SK-N-SH (cell line): ENCODE measurements around the gene UFC1. TPM values are rescaled to one million over a fixed set of nuclear protein-coding genes. Genes with fewer than 3 reads are reported as not detected.

Experiments used
- CTCF ChIA-PET: fragments of 300-600, 350-600 bp; formaldehyde crosslinking; extraction: SDS; loops from one replicate; lab custom pipeline; 2021; lab: Yijun Ruan, JAX
- POLR2A ChIA-PET: fragments of 350-600 bp; sonication (Branson Sonifier 250); formaldehyde crosslinking; extraction: SDS; loops from one replicate; lab custom pipeline; 2020; ENCODE audit warnings: antibody characterized with exemption, inconsistent platforms; lab: Yijun Ruan, JAX
- DNase-seq: peaks from one replicate; pipeline ENCODE4 v3.0.0; 2012
- H2AFZ ChIP-seq: fragments of 200-600 bp; sonication (generic); 2 replicates; pipeline ENCODE4 v1.8.1; 2016; ENCODE audit warnings: antibody characterized with exemption, mild to moderate bottlenecking, low read depth
- H3F3A ChIP-seq: fragments of 200-600 bp; sonication (generic); replicated peaks from 2 replicates; pipeline ENCODE3; 2016; ENCODE audit warnings: antibody characterized with exemption, mild to moderate bottlenecking; ENCODE audit not compliant: insufficient read depth
- H3K27ac ChIP-seq, 2 experiments: fragments of 200-500 bp in 1 of 2; fragments of 200-600 bp in 1 of 2; sonication (Bioruptor generic) in 1 of 2; sonication (generic), shearing (Covaris generic) in 1 of 2; 2 replicates each; pipeline versions ENCODE4 v1.5.1 to v1.6.1; 2014 to 2016; ENCODE audit warnings: low read depth in 2 of 2, inconsistent platforms in 1 of 2, low read length in 1 of 2, mild to moderate bottlenecking in 1 of 2, mixed read lengths in 1 of 2
- H3K27me3 ChIP-seq: fragments of 200-600 bp; sonication (generic), shearing (Covaris generic); 2 replicates; pipeline ENCODE4 v1.6.1; 2016; ENCODE audit warnings: mixed run types; ENCODE audit not compliant: insufficient read depth
- H3K36me3 ChIP-seq, 2 experiments: fragments of 200-500 bp in 1 of 2; fragments of 200-600 bp in 1 of 2; sonication (Bioruptor generic) in 1 of 2; sonication (generic) in 1 of 2; replicated peaks in 1 of 2; 2 replicates each; pipeline versions ENCODE3 to v1.5.1; 2014 to 2016; ENCODE audit warnings: low read length in 1 of 2, mild to moderate bottlenecking in 1 of 2; ENCODE audit not compliant: insufficient read depth in 2 of 2, control insufficient read depth in 1 of 2
- H3K4me1 ChIP-seq, 2 experiments: fragments of 200-500 bp in 1 of 2; fragments of 200-600 bp in 1 of 2; sonication (Bioruptor generic) in 1 of 2; sonication (generic), shearing (Covaris generic) in 1 of 2; 2 replicates each; pipeline versions ENCODE4 v1.5.1 to v1.6.1; 2014 to 2016; ENCODE audit warnings: low read depth in 1 of 2, low read length in 1 of 2, mixed run types in 1 of 2; ENCODE audit not compliant: insufficient read depth in 2 of 2, control insufficient read depth in 1 of 2
- H3K4me2 ChIP-seq: fragments of 200-600 bp; sonication (generic), shearing (Covaris generic); 2 replicates; pipeline ENCODE4 v1.6.1; 2017; ENCODE audit warnings: mixed run types
- H3K4me3 ChIP-seq, 2 experiments: fragments of 200-500 bp in 1 of 2; fragments of 200-600 bp in 1 of 2; sonication (Bioruptor generic) in 1 of 2; sonication (generic), shearing (Covaris generic) in 1 of 2; 2 replicates each; pipeline versions ENCODE4 v1.5.1 to v1.8.1; 2014 to 2016; ENCODE audit warnings: low read depth in 2 of 2, inconsistent platforms in 1 of 2, low read length in 1 of 2, mild to moderate bottlenecking in 1 of 2, mixed read lengths in 1 of 2, moderate library complexity in 1 of 2
- H3K79me2 ChIP-seq: fragments of 200-600 bp; sonication (generic); 2 replicates; pipeline ENCODE4 v1.8.1; 2017; ENCODE audit warnings: mild to moderate bottlenecking; ENCODE audit not compliant: insufficient read depth
- H3K9ac ChIP-seq: fragments of 200-600 bp; sonication (generic); 2 replicates; pipeline ENCODE4 v1.6.1; 2017; ENCODE audit warnings: mixed run types
- H3K9me2 ChIP-seq: fragments of 200-600 bp; sonication (generic); 2 replicates; pipeline ENCODE4 v1.6.1; 2017; ENCODE audit warnings: mixed run types
- H3K9me3 ChIP-seq: fragments of 200-600 bp; sonication (generic); 2 replicates; pipeline ENCODE4 v1.6.1; 2017; ENCODE audit warnings: mixed run types, mild to moderate bottlenecking, moderate library complexity
- H4K20me1 ChIP-seq: fragments of 200-600 bp; sonication (generic); 2 replicates; pipeline ENCODE4 v1.6.1; 2017; ENCODE audit warnings: mild to moderate bottlenecking, mixed run types; ENCODE audit not compliant: insufficient read depth
- EP300 ChIP-seq, 2 experiments: IDR thresholded peaks; 2 replicates each; pipeline versions ENCODE4 v1.4.0 to v1.6.1; 2012; ENCODE audit warnings: borderline replicate concordance in 1 of 2, low read depth in 1 of 2, low read length in 1 of 2
- EZH2phosphoT487 ChIP-seq: fragments of 200-600 bp; sonication (generic); IDR thresholded peaks from 2 replicates; pipeline ENCODE4 v1.6.1; 2017; ENCODE audit warnings: low read depth, mixed run types, mild to moderate bottlenecking, antibody characterized with exemption, moderate library complexity, borderline replicate concordance
- FOXJ3 ChIP-seq: sonication (generic); formaldehyde crosslinking; IDR thresholded peaks from 2 replicates; pipeline ENCODE4 v1.5.1; 2020; ENCODE audit warnings: mild to moderate bottlenecking, missing genetic modification reagents
- IRF3 ChIP-seq: fragments of 150-350 bp; IDR thresholded peaks from 2 replicates; pipeline ENCODE4 v1.6.1; 2016; ENCODE audit warnings: mild to moderate bottlenecking, low read depth, low read length
- JUND ChIP-seq: IDR thresholded peaks from 2 replicates; pipeline ENCODE4 v1.4.0; 2012
- MAX ChIP-seq: IDR thresholded peaks from 2 replicates; pipeline ENCODE4 v1.4.0; 2012; ENCODE audit warnings: low read depth
- MEF2A ChIP-seq: IDR thresholded peaks from 2 replicates; pipeline ENCODE4 v1.4.0; 2012; ENCODE audit warnings: low read depth, borderline replicate concordance
- MXI1 ChIP-seq: IDR thresholded peaks from 2 replicates; pipeline ENCODE4 v1.6.1; 2012; ENCODE audit warnings: mild to moderate bottlenecking, low read depth, low read length, improper control_type of control experiment
- NRF1 ChIP-seq: IDR thresholded peaks from 2 replicates; pipeline ENCODE4 v1.6.1; 2012; ENCODE audit warnings: low read depth, mild to moderate bottlenecking, low read length
- RAD21 ChIP-seq: IDR thresholded peaks from 2 replicates; pipeline ENCODE4 v1.6.1; 2012; ENCODE audit warnings: mild to moderate bottlenecking, low read length
- RCOR1 ChIP-seq: fragments of 150-350 bp; IDR thresholded peaks from 2 replicates; pipeline ENCODE4 v1.6.1; 2017; ENCODE audit warnings: antibody characterized with exemption, low read length
- REST ChIP-seq: IDR thresholded peaks from 2 replicates; pipeline ENCODE4 v1.6.1; 2012; ENCODE audit warnings: mild to moderate bottlenecking, low read depth, low read length, moderate library complexity
- SIN3A ChIP-seq: IDR thresholded peaks from 2 replicates; pipeline ENCODE4 v1.6.1; 2012; ENCODE audit warnings: low read depth, mild to moderate bottlenecking, low read length, moderate library complexity, borderline replicate concordance
- SMC3 ChIP-seq: IDR thresholded peaks from 2 replicates; pipeline ENCODE4 v1.6.1; 2012; ENCODE audit warnings: low read depth, low read length, improper control_type of control experiment
- TCF12 ChIP-seq: IDR thresholded peaks from 2 replicates; pipeline ENCODE4 v1.4.0; 2012
- USF1 ChIP-seq: IDR thresholded peaks from 2 replicates; pipeline ENCODE4 v1.4.0; 2012; ENCODE audit warnings: low read depth, borderline replicate concordance
- USF2 ChIP-seq: fragments of 150-350 bp; IDR thresholded peaks from 2 replicates; pipeline ENCODE4 v1.6.1; 2017; ENCODE audit warnings: antibody characterized with exemption, low read length, low read depth, borderline replicate concordance
- ZBTB33 ChIP-seq: IDR thresholded peaks from 2 replicates; pipeline ENCODE4 v1.4.0; 2012; ENCODE audit warnings: low read depth, borderline replicate concordance
- WGBS: methylation state at CpG from one replicate; pipeline ENCODE4 v1.1.6; 2017; ENCODE audit warnings: low lambda C conversion rate; 5-methylcytosine and 5-hydroxymethylcytosine counted together
- polyA plus RNA-seq, 3 experiments: library from polyadenylated mRNA; depleted of rRNA; stranded (reverse); fragments of >200 nt; gene quantifications; 2 replicates each; pipeline ENCODE4 v1.2.3, GENCODE V29; 2012

The UFC1 gene
- polyA plus RNA-seq, 1 of the 3 experiments (the other 2 are of a cell fraction), result 150 TPM

- Histone ChIP-seq H3K9me3 (no peaks in the 10 kb centered on the region), H2AFZ (no peak overlapping the region), H3K27ac (no peak overlapping the region), H3K4me1 (peaks cover 0 to 10% of the 10 kb centered on the region in 2 experiments; a peak in 3 of 4 replicates), H3K4me2 (no peak overlapping the region), H4K20me1 (no peaks in the 10 kb centered on the region), H3K4me3 (no peak overlapping the region), H3F3A (peaks cover 5% of the 10 kb centered on the region), H3K9ac (no peak overlapping the region), H3K9me2 (no peaks in the 10 kb centered on the region), H3K79me2 (no peaks in the 10 kb centered on the region), H3K36me3 (peaks cover 0 to 15% of the 10 kb centered on the region in 2 experiments), H3K27me3 (no peaks in the 10 kb centered on the region)
- CTCF ChIA-PET, result interaction anchor here (2.2 kb wide), 1 partner anchor 22 kb away, joined by 10 read pairs; the partner anchor contains the start of gene PPOX
- POLR2A ChIA-PET, result interaction anchor here (0.6 kb wide), 1 partner anchor 123 kb away, joined by 3 read pairs; no protein-coding TSS in a partner anchor
- TF ChIP-seq USF1 (no peak), JUND (no peak), FOXJ3 (no peak), SMC3 (no peak), SIN3A (no peak), MEF2A (no peak), NRF1 (no peak), MXI1 (no peak), MAX (no peak), EZH2phosphoT487 (no peak), REST (no peak), TCF12 (no peak)
- 89% methylated on average over 3 of the region's 3 CpGs for WGBS
- no peak for DNase-seq
Observed at GRCh38 chr1:161187311-161187710, 33.5 kb downstream of the UFC1 start.

GRCh38 chr1:161188381-161188780 is 34.6 kb downstream of the UFC1 start:
- Histone ChIP-seq H3K9me2 (no peaks in the 10 kb centered on the region), H3K4me1 (peaks cover 0 to 17% of the 10 kb centered on the region in 2 experiments; a peak in 3 of 4 replicates), H4K20me1 (no peaks in the 10 kb centered on the region), H3K4me2 (no peak overlapping the region), H3K4me3 (no peak overlapping the region), H3K36me3 (peaks cover 0 to 19% of the 10 kb centered on the region in 2 experiments), H3F3A (peaks cover 5% of the 10 kb centered on the region), H3K9me3 (no peaks in the 10 kb centered on the region), H3K79me2 (no peaks in the 10 kb centered on the region), H3K9ac (no peak overlapping the region), H2AFZ (no peak overlapping the region), H3K27me3 (no peaks in the 10 kb centered on the region), H3K27ac (no peak overlapping the region)
- DNase-seq, result no peak
- ChIA-PET CTCF (no interaction called here), POLR2A (interaction anchor here (0.7 kb wide), 1 partner anchor 31 kb away, joined by 4 read pairs; no protein-coding TSS in a partner anchor)
- WGBS, result 89% methylated on average over 6 of the region's 6 CpGs
- TF ChIP-seq MXI1 (no peak), JUND (no peak), RCOR1 (no peak), MEF2A (no peak), USF2 (no peak), RAD21 (no peak), IRF3 (no peak), EZH2phosphoT487 (no peak), SIN3A (no peak), FOXJ3 (no peak), SMC3 (no peak), EP300 (IDR thresholded peaks at IDR 0.05; ENCODE audit: borderline replicate concordance in 1 of 2, low read depth in 1 of 2, low read length in 1 of 2) (no peak), ZBTB33 (no peak)
